ENCODE data around the gene TBC1D4.

GRCh38 chr13:75359266-75359665 lies 122.7 kb downstream of the TBC1D4 start:
- TF ChIP-seq EZH2phosphoT487 (IDR thresholded peaks at IDR 0.05; ENCODE audit: insufficient read depth, low read depth) (no peak), EZH2 (IDR thresholded peaks at IDR 0.05; ENCODE audit: insufficient read depth, poor library complexity, severe bottlenecking) (no peak)

All from GM23248 (cell line).